GM12878 (cell line): ENCODE measurements around the gene KHDC1. TPM values are rescaled to one million over a fixed set of nuclear protein-coding genes. Genes with fewer than 3 reads are reported as not detected.

Experiments
- BMI1 ChIP-seq: fragments of 450-650 bp; IDR thresholded peaks from 2 replicates; pipeline ENCODE4 v1.6.1; 2016; ENCODE audit warnings: mild to moderate bottlenecking, moderate library complexity, borderline replicate concordance
- CREB1 ChIP-seq: IDR thresholded peaks from 2 replicates; pipeline ENCODE4 v1.6.1; 2012; ENCODE audit warnings: low read depth, mild to moderate bottlenecking, inconsistent platforms
- ETV6 ChIP-seq, 2 experiments: fragments of 450-650 bp in 1 of 2; IDR thresholded peaks in 1 of 2; conservative IDR thresholded peaks in 1 of 2; 2 replicates each; pipeline ENCODE4 v1.6.1; 2014; ENCODE audit warnings: antibody characterized with exemption in 1 of 2, borderline replicate concordance in 1 of 2, low read depth in 1 of 2, mild to moderate bottlenecking in 1 of 2, moderate library complexity in 1 of 2
- HCFC1 ChIP-seq: fragments of 150-350 bp; IDR thresholded peaks from 2 replicates; pipeline ENCODE4 v1.6.1; 2014; ENCODE audit warnings: low read length
- JUNB ChIP-seq: IDR thresholded peaks from 2 replicates; pipeline ENCODE4 v1.6.1; 2016; ENCODE audit warnings: antibody characterized with exemption, mild to moderate bottlenecking
- JUND ChIP-seq: IDR thresholded peaks from 2 replicates; pipeline ENCODE4 v1.6.1; 2012; ENCODE audit warnings: low read depth, mild to moderate bottlenecking, low read length, improper control_type of control experiment, moderate library complexity
- KLF5 ChIP-seq: fragments of 450-650 bp; IDR thresholded peaks from 2 replicates; pipeline ENCODE4 v1.6.1; 2014; ENCODE audit warnings: mild to moderate bottlenecking; ENCODE audit not compliant: partially characterized antibody
- NR2F1 ChIP-seq: fragments of 450-650 bp; conservative IDR thresholded peaks from 2 replicates; pipeline ENCODE4 v1.6.1; 2017; ENCODE audit warnings: mild to moderate bottlenecking
- SMAD5 ChIP-seq: IDR thresholded peaks from 2 replicates; pipeline ENCODE4 v1.6.1; 2016; ENCODE audit warnings: antibody characterized with exemption, low read depth
- ZSCAN29 ChIP-seq: fragments of 450-650 bp; IDR thresholded peaks from 2 replicates; pipeline ENCODE4 v1.6.1; 2017; ENCODE audit warnings: mild to moderate bottlenecking, moderate library complexity
- polyA plus RNA-seq, 11 experiments: library from polyadenylated mRNA; depleted of rRNA in 4 of 11; unstranded in 6 of 11; stranded (reverse) in 5 of 11; fragments of >200 nt; fragmentation: Nextera tagmentation in 4 of 11; fragmentation: Illumina TruSeq in 1 of 11; extraction: Ambion mirVana in 4 of 11; extraction: Trizol in 1 of 11; gene quantifications; 1 replicate in 1 of 11; 2 replicates in 10 of 11; pipeline versions ENCODE4 v1.2.1 to v1.2.3, GENCODE V29; 2011 to 2016; ENCODE audit warnings: inconsistent platforms in 2 of 11, missing spikeins in 2 of 11, low read depth in 1 of 11
- total RNA-seq, 4 experiments: library from RNA; depleted of rRNA in 3 of 4; stranded (reverse); fragments of >200 nt in 3 of 4; fragmentation: Illumina TruSeq in 1 of 4; extraction: Trizol in 1 of 4; gene quantifications; 2 replicates each; pipeline versions ENCODE4 v1.2.1 to v1.2.3, GENCODE V29; 2013 to 2021
- TF ChIP-seq, protein P1 (sequence below): IDR thresholded peaks from 2 replicates; pipeline ENCODE4 v1.6.1; 2011; ENCODE audit warnings: borderline replicate concordance, low read depth, mild to moderate bottlenecking, moderate library complexity, low read length; ENCODE audit not compliant: insufficient read depth, poor library complexity, severe bottlenecking
- TF ChIP-seq, protein P2 (sequence below): IDR thresholded peaks from 2 replicates; pipeline ENCODE4 v1.6.1; 2011; ENCODE audit warnings: mild to moderate bottlenecking, low read depth, low read length, moderate library complexity; ENCODE audit not compliant: insufficient replicate concordance
- TF ChIP-seq, protein P3 (sequence below): fragments of 450-650 bp; IDR thresholded peaks from 2 replicates; pipeline ENCODE4 v1.6.1; 2017; ENCODE audit warnings: mild to moderate bottlenecking, moderate library complexity
- TF ChIP-seq, protein P4 (sequence below), 3 experiments: IDR thresholded peaks in 2 of 3; conservative IDR thresholded peaks in 1 of 3; 2 replicates each; pipeline ENCODE4 v1.5.1; 2011; ENCODE audit warnings: low read depth in 3 of 3, low read length in 3 of 3, mild to moderate bottlenecking in 3 of 3, control low read depth in 2 of 3, moderate library complexity in 2 of 3, inconsistent platforms in 1 of 3, mixed read lengths in 1 of 3; ENCODE audit not compliant: control insufficient read depth in 2 of 3, insufficient read depth in 1 of 3; ENCODE audit errors: extremely low read depth in 1 of 3
- TF ChIP-seq, protein P5 (sequence below): fragments of 450-650 bp; IDR thresholded peaks from 2 replicates; pipeline ENCODE4 v1.6.1; 2017; ENCODE audit warnings: mild to moderate bottlenecking, moderate library complexity

KHDC1 gene
- total and polyA plus RNA-seq, 10 of the 15 experiments (the other 5 are each of a cell fraction or from before 2014, with no cell fraction given): 3.3 to 8.7 (median 6.3) TPM

DNA sequence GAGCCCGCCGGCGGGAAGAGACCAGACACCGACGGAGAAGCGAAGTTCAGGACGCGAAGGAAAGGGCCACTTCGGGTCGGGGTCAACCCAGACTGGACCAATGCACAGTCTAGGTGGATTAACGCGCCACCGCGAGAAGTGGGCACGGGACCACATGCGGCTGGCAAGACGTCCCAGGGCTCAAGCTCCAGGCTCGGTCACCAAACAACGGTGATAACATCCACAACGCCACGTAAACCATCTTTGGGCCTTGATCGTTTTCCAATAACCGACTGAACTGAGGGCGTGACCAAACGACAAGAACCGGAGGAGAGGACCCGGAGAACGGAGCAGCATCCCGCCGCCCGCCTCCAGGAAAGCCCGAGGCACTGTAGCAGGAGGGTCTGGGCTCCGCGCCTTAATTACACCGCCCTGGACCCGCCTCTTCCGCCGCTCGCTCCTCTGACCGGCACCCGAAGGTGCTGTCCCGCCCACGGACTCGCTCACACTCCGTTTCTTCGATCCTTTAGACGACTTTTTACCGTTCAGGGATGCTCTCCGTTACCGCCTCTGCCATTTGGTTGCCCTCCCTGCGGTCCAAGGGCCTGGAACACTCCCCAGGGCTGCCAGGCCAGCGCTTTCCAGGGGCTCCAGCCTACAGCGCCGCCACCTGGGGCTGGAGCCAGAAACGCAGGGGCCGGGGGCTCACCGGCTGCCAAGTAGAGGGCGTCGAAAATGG lies 46.9 kb upstream of the KHDC1 start (continued):
- TF ChIP-seq, protein P1, sequence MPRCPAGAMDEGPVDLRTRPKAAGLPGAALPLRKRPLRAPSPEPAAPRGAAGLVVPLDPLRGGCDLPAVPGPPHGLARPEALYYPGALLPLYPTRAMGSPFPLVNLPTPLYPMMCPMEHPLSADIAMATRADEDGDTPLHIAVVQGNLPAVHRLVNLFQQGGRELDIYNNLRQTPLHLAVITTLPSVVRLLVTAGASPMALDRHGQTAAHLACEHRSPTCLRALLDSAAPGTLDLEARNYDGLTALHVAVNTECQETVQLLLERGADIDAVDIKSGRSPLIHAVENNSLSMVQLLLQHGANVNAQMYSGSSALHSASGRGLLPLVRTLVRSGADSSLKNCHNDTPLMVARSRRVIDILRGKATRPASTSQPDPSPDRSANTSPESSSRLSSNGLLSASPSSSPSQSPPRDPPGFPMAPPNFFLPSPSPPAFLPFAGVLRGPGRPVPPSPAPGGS: no peak
- no peak for TF ChIP-seq ETV6 (conservative IDR thresholded peaks at IDR 0.05 in 1 of 2, IDR thresholded peaks at IDR 0.05 in 1 of 2; ENCODE audit: borderline replicate concordance in 1 of 2, low read depth in 1 of 2)
- no peak; the same call in 1 of the 2 replicates for TF ChIP-seq HCFC1
- TF ChIP-seq KLF5: no peak
- TF ChIP-seq, protein P2, sequence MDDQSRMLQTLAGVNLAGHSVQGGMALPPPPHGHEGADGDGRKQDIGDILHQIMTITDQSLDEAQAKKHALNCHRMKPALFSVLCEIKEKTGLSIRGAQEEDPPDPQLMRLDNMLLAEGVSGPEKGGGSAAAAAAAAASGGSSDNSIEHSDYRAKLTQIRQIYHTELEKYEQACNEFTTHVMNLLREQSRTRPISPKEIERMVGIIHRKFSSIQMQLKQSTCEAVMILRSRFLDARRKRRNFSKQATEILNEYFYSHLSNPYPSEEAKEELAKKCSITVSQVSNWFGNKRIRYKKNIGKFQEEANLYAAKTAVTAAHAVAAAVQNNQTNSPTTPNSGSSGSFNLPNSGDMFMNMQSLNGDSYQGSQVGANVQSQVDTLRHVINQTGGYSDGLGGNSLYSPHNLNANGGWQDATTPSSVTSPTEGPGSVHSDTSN: peak; percentile 26
- TF ChIP-seq, protein P3, sequence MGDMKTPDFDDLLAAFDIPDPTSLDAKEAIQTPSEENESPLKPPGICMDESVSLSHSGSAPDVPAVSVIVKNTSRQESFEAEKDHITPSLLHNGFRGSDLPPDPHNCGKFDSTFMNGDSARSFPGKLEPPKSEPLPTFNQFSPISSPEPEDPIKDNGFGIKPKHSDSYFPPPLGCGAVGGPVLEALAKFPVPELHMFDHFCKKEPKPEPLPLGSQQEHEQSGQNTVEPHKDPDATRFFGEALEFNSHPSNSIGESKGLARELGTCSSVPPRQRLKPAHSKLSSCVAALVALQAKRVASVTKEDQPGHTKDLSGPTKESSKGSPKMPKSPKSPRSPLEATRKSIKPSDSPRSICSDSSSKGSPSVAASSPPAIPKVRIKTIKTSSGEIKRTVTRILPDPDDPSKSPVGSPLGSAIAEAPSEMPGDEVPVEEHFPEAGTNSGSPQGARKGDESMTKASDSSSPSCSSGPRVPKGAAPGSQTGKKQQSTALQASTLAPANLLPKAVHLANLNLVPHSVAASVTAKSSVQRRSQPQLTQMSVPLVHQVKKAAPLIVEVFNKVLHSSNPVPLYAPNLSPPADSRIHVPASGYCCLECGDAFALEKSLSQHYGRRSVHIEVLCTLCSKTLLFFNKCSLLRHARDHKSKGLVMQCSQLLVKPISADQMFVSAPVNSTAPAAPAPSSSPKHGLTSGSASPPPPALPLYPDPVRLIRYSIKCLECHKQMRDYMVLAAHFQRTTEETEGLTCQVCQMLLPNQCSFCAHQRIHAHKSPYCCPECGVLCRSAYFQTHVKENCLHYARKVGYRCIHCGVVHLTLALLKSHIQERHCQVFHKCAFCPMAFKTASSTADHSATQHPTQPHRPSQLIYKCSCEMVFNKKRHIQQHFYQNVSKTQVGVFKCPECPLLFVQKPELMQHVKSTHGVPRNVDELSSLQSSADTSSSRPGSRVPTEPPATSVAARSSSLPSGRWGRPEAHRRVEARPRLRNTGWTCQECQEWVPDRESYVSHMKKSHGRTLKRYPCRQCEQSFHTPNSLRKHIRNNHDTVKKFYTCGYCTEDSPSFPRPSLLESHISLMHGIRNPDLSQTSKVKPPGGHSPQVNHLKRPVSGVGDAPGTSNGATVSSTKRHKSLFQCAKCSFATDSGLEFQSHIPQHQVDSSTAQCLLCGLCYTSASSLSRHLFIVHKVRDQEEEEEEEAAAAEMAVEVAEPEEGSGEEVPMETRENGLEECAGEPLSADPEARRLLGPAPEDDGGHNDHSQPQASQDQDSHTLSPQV: no peak
- TF ChIP-seq, protein P4, sequence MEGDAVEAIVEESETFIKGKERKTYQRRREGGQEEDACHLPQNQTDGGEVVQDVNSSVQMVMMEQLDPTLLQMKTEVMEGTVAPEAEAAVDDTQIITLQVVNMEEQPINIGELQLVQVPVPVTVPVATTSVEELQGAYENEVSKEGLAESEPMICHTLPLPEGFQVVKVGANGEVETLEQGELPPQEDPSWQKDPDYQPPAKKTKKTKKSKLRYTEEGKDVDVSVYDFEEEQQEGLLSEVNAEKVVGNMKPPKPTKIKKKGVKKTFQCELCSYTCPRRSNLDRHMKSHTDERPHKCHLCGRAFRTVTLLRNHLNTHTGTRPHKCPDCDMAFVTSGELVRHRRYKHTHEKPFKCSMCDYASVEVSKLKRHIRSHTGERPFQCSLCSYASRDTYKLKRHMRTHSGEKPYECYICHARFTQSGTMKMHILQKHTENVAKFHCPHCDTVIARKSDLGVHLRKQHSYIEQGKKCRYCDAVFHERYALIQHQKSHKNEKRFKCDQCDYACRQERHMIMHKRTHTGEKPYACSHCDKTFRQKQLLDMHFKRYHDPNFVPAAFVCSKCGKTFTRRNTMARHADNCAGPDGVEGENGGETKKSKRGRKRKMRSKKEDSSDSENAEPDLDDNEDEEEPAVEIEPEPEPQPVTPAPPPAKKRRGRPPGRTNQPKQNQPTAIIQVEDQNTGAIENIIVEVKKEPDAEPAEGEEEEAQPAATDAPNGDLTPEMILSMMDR (IDR thresholded peaks at IDR 0.05 in 2 of 3, conservative IDR thresholded peaks at IDR 0.05 in 1 of 3; ENCODE audit: control insufficient read depth in 2 of 3, extremely low read depth in 1 of 3, insufficient read depth in 1 of 3, low read depth in 3 of 3, low read length in 3 of 3): peak; percentile 61 to 78 (median 66)
- no peak; the same call in 1 of the 2 replicates for TF ChIP-seq SMAD5
- TF ChIP-seq ZSCAN29: peak; percentile 93
- no peak for TF ChIP-seq BMI1
- TF ChIP-seq JUNB: no peak
- 0 out of 2 replicates have a peak, but pooled peaks have one; percentile 26 for TF ChIP-seq CREB1
- 0 out of 2 replicates have a peak, but pooled peaks have one; percentile 20 for TF ChIP-seq NR2F1
- TF ChIP-seq, protein P5, sequence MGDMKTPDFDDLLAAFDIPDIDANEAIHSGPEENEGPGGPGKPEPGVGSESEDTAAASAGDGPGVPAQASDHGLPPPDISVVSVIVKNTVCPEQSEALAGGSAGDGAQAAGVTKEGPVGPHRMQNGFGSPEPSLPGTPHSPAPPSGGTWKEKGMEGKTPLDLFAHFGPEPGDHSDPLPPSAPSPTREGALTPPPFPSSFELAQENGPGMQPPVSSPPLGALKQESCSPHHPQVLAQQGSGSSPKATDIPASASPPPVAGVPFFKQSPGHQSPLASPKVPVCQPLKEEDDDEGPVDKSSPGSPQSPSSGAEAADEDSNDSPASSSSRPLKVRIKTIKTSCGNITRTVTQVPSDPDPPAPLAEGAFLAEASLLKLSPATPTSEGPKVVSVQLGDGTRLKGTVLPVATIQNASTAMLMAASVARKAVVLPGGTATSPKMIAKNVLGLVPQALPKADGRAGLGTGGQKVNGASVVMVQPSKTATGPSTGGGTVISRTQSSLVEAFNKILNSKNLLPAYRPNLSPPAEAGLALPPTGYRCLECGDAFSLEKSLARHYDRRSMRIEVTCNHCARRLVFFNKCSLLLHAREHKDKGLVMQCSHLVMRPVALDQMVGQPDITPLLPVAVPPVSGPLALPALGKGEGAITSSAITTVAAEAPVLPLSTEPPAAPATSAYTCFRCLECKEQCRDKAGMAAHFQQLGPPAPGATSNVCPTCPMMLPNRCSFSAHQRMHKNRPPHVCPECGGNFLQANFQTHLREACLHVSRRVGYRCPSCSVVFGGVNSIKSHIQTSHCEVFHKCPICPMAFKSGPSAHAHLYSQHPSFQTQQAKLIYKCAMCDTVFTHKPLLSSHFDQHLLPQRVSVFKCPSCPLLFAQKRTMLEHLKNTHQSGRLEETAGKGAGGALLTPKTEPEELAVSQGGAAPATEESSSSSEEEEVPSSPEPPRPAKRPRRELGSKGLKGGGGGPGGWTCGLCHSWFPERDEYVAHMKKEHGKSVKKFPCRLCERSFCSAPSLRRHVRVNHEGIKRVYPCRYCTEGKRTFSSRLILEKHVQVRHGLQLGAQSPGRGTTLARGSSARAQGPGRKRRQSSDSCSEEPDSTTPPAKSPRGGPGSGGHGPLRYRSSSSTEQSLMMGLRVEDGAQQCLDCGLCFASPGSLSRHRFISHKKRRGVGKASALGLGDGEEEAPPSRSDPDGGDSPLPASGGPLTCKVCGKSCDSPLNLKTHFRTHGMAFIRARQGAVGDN: peak; percentile 28; the same call in 1 of the 2 replicates
- no peak for TF ChIP-seq JUND
